Panc1 (cell line): ENCODE measurements around the gene DSCAM. TPM values are rescaled to one million over a fixed set of nuclear protein-coding genes. Genes with fewer than 3 reads are reported as not detected.

Experiments
- ATAC-seq: fragments of 200-7000 bp; cut with Tn5 transposase; 2 replicates; pipeline ENCODE4 v1.9.1; 2020; ENCODE audit warnings: mild to moderate bottlenecking, moderate library complexity
- BruUV-seq: library from RNA; stranded (reverse); fragments of 400-500 nt; replicated peaks from 2 replicates; lab custom pipeline; 2021; lab: Mats Ljungman, UMichigan
- CTCF ChIA-PET: fragments of 300-600 bp; sonication (Branson Sonifier 250); formaldehyde crosslinking; loops from one replicate; lab custom pipeline; 2022; ENCODE audit warnings: antibody characterized with exemption; lab: Charles Lee
- POLR2A ChIA-PET: fragments of 300-600 bp; sonication (Branson Sonifier 250); formaldehyde crosslinking; loops from one replicate; lab custom pipeline; 2022; ENCODE audit warnings: antibody characterized with exemption; lab: Charles Lee
- DNase-seq: peaks from one replicate; pipeline ENCODE4 v3.0.0-alpha.2; 2010; ENCODE audit warnings: low read depth, low spot score
- H3K27ac ChIP-seq: 2 replicates; pipeline ENCODE4 v1.5.1; 2011; ENCODE audit warnings: mild to moderate bottlenecking, low read length, inconsistent platforms
- H3K27me3 ChIP-seq: fragments of 200-500 bp; sonication (Bioruptor generic); 2 replicates; pipeline ENCODE4 v1.6.0; 2014; ENCODE audit warnings: low read length, inconsistent platforms; ENCODE audit not compliant: control insufficient read depth, insufficient read depth
- H3K36me3 ChIP-seq: fragments of 200-500 bp; sonication (Bioruptor generic); 2 replicates; pipeline ENCODE4 v1.5.1; 2014; ENCODE audit warnings: inconsistent platforms, mild to moderate bottlenecking, low read length, moderate library complexity; ENCODE audit not compliant: control insufficient read depth, insufficient read depth
- H3K4me1 ChIP-seq: 2 replicates; pipeline ENCODE4 v1.5.1; 2011; ENCODE audit warnings: inconsistent platforms, mild to moderate bottlenecking, low read length, moderate library complexity; ENCODE audit not compliant: control insufficient read depth, insufficient read depth
- H3K4me3 ChIP-seq, 2 experiments: 2 replicates each; pipeline ENCODE4 v1.5.1; 2011 to 2012; ENCODE audit warnings: low read depth in 2 of 2, low read length in 2 of 2, mild to moderate bottlenecking in 2 of 2, inconsistent platforms in 1 of 2, moderate library complexity in 1 of 2
- H3K9me3 ChIP-seq: fragments of 200-500 bp; sonication (Bioruptor generic); 2 replicates; pipeline ENCODE4 v1.5.1; 2014; ENCODE audit warnings: low read depth, mild to moderate bottlenecking, inconsistent platforms, low read length, moderate library complexity; ENCODE audit not compliant: control insufficient read depth, insufficient read depth
- POLR2AphosphoS5 ChIP-seq: IDR thresholded peaks from 2 replicates; pipeline ENCODE4 v1.6.1; 2012; ENCODE audit warnings: mild to moderate bottlenecking, low read depth, low read length, moderate library complexity
- SIN3A ChIP-seq: IDR thresholded peaks from 2 replicates; pipeline ENCODE4 v1.6.1; 2012; ENCODE audit warnings: low read depth, mild to moderate bottlenecking, low read length, moderate library complexity, borderline replicate concordance; ENCODE audit not compliant: insufficient read depth
- TCF7L2 ChIP-seq: IDR thresholded peaks from 2 replicates; pipeline ENCODE4 v1.6.1; 2011; ENCODE audit warnings: mild to moderate bottlenecking, low read depth, low read length, inconsistent platforms
- in situ Hi-C: cut with HindIII; loops from 2 replicates; pipeline ENCODE4 v1.10.0; 2016; ENCODE audit warnings: low sequenced_read_pairs, low pct_unique_long_range_greater_than_20kb
- intact Hi-C: fragments of 100-400 bp; cut with micrococcal nuclease; formaldehyde crosslinking; loops from one replicate; pipeline ENCODE4 v1.10.0; 2022; ENCODE audit not compliant: unreplicated experiment
- total RNA-seq: library from RNA; stranded (reverse); gene quantifications from one replicate; pipeline ENCODE4 v1.2.1, GENCODE V29; 2021; ENCODE audit not compliant: unreplicated experiment
- TF ChIP-seq, protein P1 (sequence below): fragments of 450-650 bp; IDR thresholded peaks from 2 replicates; pipeline ENCODE4 v1.5.1; 2017; ENCODE audit warnings: mild to moderate bottlenecking
- TF ChIP-seq, protein P2 (sequence below), 2 experiments: IDR thresholded peaks; 2 replicates each; pipeline ENCODE4 v1.6.1; 2011 to 2012; ENCODE audit warnings: low read depth in 2 of 2, control low read depth in 1 of 2, low read length in 1 of 2, mild to moderate bottlenecking in 1 of 2, moderate library complexity in 1 of 2; ENCODE audit not compliant: insufficient read depth in 1 of 2

Gene DSCAM
- total RNA-seq, 1 experiment from 2014 or later: not detected

DNA sequence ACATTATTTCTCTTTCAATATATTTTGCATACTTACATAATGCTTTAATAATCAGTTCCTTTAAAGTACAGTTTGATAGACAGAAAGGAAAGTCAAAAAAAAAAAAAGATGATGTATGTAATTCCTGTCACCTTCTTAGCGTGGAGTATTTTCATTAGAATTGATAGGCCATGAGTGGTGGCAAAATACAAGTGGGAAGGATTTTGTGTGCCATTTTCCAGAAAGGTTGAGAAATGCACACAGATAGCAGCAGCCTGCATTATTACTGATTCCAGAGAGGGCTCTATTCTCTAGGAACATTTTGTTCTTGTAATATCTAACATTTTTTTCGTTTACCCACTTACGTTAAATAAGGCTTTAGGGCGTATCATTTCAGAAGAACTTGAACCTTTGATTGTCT is 475.6 kb downstream of the DSCAM start:
- in situ Hi-C loops: no loop called here

DNA sequence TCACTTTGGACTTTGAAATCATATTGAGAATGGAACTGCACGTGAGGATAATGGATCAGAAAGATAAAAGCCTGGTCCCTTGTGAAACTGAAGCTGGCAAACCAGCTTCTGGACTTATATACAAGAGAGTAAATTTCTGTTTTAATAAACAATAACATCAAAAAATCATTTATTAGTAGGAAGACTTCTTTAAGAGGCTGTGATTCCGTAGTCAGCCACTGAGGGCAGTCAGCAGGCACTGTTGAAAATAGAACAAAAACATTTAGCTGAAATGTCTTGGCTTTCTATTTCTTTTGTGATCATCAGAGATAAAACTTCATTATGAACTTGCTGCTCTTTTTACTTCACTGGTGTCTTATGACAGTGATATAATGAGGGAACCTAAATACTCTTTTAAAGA is 490.3 kb downstream of the DSCAM start:
- intact Hi-C loops: no loop called here
- ChIA-PET CTCF (no interaction called here), POLR2A (no interaction called here)
- Histone ChIP-seq H3K27me3 (no peaks in the 10 kb centered on the region), H3K36me3 (no peaks in the 10 kb centered on the region), H3K4me3 (no peak overlapping the region), H3K27ac (no peak overlapping the region), H3K4me1 (no peaks in the 10 kb centered on the region), H3K9me3 (no peaks in the 10 kb centered on the region)
- DNase-seq (no peak), ATAC-seq (no peak)
- no TSS peak for BruUV-seq
- in situ Hi-C loops: no loop called here
- TF ChIP-seq TCF7L2: no peak
- TF ChIP-seq, protein P1, sequence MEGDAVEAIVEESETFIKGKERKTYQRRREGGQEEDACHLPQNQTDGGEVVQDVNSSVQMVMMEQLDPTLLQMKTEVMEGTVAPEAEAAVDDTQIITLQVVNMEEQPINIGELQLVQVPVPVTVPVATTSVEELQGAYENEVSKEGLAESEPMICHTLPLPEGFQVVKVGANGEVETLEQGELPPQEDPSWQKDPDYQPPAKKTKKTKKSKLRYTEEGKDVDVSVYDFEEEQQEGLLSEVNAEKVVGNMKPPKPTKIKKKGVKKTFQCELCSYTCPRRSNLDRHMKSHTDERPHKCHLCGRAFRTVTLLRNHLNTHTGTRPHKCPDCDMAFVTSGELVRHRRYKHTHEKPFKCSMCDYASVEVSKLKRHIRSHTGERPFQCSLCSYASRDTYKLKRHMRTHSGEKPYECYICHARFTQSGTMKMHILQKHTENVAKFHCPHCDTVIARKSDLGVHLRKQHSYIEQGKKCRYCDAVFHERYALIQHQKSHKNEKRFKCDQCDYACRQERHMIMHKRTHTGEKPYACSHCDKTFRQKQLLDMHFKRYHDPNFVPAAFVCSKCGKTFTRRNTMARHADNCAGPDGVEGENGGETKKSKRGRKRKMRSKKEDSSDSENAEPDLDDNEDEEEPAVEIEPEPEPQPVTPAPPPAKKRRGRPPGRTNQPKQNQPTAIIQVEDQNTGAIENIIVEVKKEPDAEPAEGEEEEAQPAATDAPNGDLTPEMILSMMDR: no peak

More for the DNA sequence above, 475.6 kb downstream of the DSCAM start:
- Histone ChIP-seq H3K4me3 (no peak overlapping the region), H3K36me3 (no peaks in the 10 kb centered on the region), H3K27ac (no peak overlapping the region), H3K9me3 (no peaks in the 10 kb centered on the region), H3K4me1 (no peaks in the 10 kb centered on the region), H3K27me3 (no peaks in the 10 kb centered on the region)
- TF ChIP-seq, protein P2, sequence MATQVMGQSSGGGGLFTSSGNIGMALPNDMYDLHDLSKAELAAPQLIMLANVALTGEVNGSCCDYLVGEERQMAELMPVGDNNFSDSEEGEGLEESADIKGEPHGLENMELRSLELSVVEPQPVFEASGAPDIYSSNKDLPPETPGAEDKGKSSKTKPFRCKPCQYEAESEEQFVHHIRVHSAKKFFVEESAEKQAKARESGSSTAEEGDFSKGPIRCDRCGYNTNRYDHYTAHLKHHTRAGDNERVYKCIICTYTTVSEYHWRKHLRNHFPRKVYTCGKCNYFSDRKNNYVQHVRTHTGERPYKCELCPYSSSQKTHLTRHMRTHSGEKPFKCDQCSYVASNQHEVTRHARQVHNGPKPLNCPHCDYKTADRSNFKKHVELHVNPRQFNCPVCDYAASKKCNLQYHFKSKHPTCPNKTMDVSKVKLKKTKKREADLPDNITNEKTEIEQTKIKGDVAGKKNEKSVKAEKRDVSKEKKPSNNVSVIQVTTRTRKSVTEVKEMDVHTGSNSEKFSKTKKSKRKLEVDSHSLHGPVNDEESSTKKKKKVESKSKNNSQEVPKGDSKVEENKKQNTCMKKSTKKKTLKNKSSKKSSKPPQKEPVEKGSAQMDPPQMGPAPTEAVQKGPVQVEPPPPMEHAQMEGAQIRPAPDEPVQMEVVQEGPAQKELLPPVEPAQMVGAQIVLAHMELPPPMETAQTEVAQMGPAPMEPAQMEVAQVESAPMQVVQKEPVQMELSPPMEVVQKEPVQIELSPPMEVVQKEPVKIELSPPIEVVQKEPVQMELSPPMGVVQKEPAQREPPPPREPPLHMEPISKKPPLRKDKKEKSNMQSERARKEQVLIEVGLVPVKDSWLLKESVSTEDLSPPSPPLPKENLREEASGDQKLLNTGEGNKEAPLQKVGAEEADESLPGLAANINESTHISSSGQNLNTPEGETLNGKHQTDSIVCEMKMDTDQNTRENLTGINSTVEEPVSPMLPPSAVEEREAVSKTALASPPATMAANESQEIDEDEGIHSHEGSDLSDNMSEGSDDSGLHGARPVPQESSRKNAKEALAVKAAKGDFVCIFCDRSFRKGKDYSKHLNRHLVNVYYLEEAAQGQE (IDR thresholded peaks at IDR 0.05; ENCODE audit: insufficient read depth in 1 of 2, low read depth in 2 of 2, low read length in 1 of 2): no peak
- TF ChIP-seq, protein P1: no peak
- no peak for TF ChIP-seq SIN3A
- no peak for TF ChIP-seq TCF7L2
- TF ChIP-seq POLR2AphosphoS5: no peak
- no TSS peak for BruUV-seq
- ChIA-PET CTCF (no interaction called here), POLR2A (no interaction called here)
- no peak for DNase-seq
- no peak for ATAC-seq
- intact Hi-C loops: no loop called here

DNA sequence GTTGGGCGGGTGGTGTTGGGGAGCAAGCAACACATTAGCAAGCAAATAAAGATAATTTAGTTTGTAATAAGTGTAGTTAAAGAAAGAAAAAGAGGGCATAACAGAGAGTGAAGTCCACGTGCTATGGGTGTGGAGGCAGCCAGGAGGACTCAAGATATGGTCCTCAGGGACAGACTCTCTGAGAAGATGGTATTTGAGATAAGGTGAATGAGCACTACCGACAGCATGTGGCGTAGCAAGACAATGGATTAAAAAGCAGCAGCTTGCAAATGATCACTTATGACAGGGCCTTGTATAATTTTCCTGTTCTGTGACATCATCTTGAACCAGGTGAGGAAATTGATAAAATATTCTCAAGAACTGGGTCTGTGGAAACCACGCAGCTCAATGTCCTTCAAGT is 491.9 kb downstream of the DSCAM start:
- in situ Hi-C loops (no loop called here), intact Hi-C loops (no loop called here)
- H3K9me3 ChIP-seq: no peaks in the 10 kb centered on the region
- H3K4me3 ChIP-seq: no peak overlapping the region
- BruUV-seq: no TSS peak
- no peaks in the 10 kb centered on the region for H3K27me3 ChIP-seq
- H3K27ac ChIP-seq: no peak overlapping the region
- ChIA-PET POLR2A (no interaction called here), CTCF (interaction anchor here (0.6 kb wide), 1 partner anchor 26 kb away, joined by 6 read pairs; no protein-coding TSS in a partner anchor)
- DNase-seq (no peak), ATAC-seq (no peak)
- H3K4me1 ChIP-seq: no peaks in the 10 kb centered on the region
- no peaks in the 10 kb centered on the region for H3K36me3 ChIP-seq
- TF ChIP-seq SIN3A: no peak
